ENCODE results near the gene PCYOX1L. TPM values are rescaled to one million over a fixed set of nuclear protein-coding genes. Genes with fewer than 3 reads are reported as not detected.

Gene PCYOX1L
- polyA plus RNA-seq, 1 donor from 2014 or later = 21.1 TPM

GRCh38 chr5:149310488-149310887 lies 47.4 kb upstream of the PCYOX1L start:
- Histone ChIP-seq H3K79me2 (replicated peaks; ENCODE audit: insufficient read depth, low read length) (no peaks in the 10 kb centered on the region), H3K4me3 (ENCODE audit: low read length) (no peak overlapping the region), H3K27me3 (ENCODE audit: insufficient read depth, low read depth, low read length) (no peaks in the 10 kb centered on the region), H3K36me3 (ENCODE audit: insufficient read depth, low read length) (no peaks in the 10 kb centered on the region), H3K9ac (ENCODE audit: low read length) (no peak overlapping the region), H3K27ac (ENCODE audit: low read length) (no peak overlapping the region), H3K9me2 (ENCODE audit: insufficient read depth, low read length) (no peaks in the 10 kb centered on the region), H3F3A (ENCODE audit: insufficient read depth, low read length, poor library complexity, severe bottlenecking) (no peaks in the 10 kb centered on the region), H4K20me1 (ENCODE audit: insufficient read depth) (no peaks in the 10 kb centered on the region), H3K4me2 (ENCODE audit: low read length) (no peak overlapping the region), H2AFZ (ENCODE audit: low read depth, low read length) (no peak overlapping the region), H3K9me3 (ENCODE audit: low read length) (no peaks in the 10 kb centered on the region)
- no peak for TF ChIP-seq EZH2 (IDR thresholded peaks at IDR 0.05; ENCODE audit: borderline replicate concordance, insufficient read depth, low read length, poor library complexity, severe bottlenecking)
- TF ChIP-seq SMC3 (conservative IDR thresholded peaks at IDR 0.05; ENCODE audit: poor library complexity) = no peak
- TF ChIP-seq MXI1 (conservative IDR thresholded peaks at IDR 0.05; ENCODE audit: poor library complexity, severe bottlenecking) = no peak
- no peak for TF ChIP-seq TAF1 (IDR thresholded peaks at IDR 0.05; ENCODE audit: low read depth)
- no peak for TF ChIP-seq RAD21 (conservative IDR thresholded peaks at IDR 0.05)
- no peak for TF ChIP-seq REST (IDR thresholded peaks at IDR 0.05; ENCODE audit: borderline replicate concordance)
- no peak for TF ChIP-seq EP300 (conservative IDR thresholded peaks at IDR 0.05; ENCODE audit: poor library complexity, severe bottlenecking)
- no peak for TF ChIP-seq POLR2AphosphoS5 (IDR thresholded peaks at IDR 0.05)
- TF ChIP-seq CTCF (IDR thresholded peaks at IDR 0.05; ENCODE audit: poor library complexity, severe bottlenecking) = no peak

GRCh38 chr5:149310947-149311658 lies 46.7 kb upstream of the PCYOX1L start:
- TF ChIP-seq EZH2 (IDR thresholded peaks at IDR 0.05; ENCODE audit: borderline replicate concordance, insufficient read depth, low read length, poor library complexity, severe bottlenecking) (no peak), MXI1 (conservative IDR thresholded peaks at IDR 0.05; ENCODE audit: poor library complexity, severe bottlenecking) (no peak), EP300 (conservative IDR thresholded peaks at IDR 0.05; ENCODE audit: poor library complexity, severe bottlenecking) (no peak), TAF1 (IDR thresholded peaks at IDR 0.05; ENCODE audit: low read depth) (no peak), POLR2AphosphoS5 (IDR thresholded peaks at IDR 0.05) (no peak), CTCF (IDR thresholded peaks at IDR 0.05; ENCODE audit: poor library complexity, severe bottlenecking) (no peak), SMC3 (conservative IDR thresholded peaks at IDR 0.05; ENCODE audit: poor library complexity) (no peak), REST (IDR thresholded peaks at IDR 0.05; ENCODE audit: borderline replicate concordance) (no peak), RAD21 (conservative IDR thresholded peaks at IDR 0.05) (no peak)

More at GRCh38 chr5:149310947-149311658, 46.7 kb upstream of the PCYOX1L start:
- no peaks in the 10 kb centered on the region for H4K20me1 ChIP-seq (ENCODE audit: insufficient read depth)
- H3K9ac ChIP-seq (ENCODE audit: low read length) = no peak overlapping the region
- H3K4me3 ChIP-seq (ENCODE audit: low read length) = no peak overlapping the region
- H3K36me3 ChIP-seq (ENCODE audit: insufficient read depth, low read length) = no peaks in the 10 kb centered on the region
- H3K79me2 ChIP-seq (replicated peaks; ENCODE audit: insufficient read depth, low read length) = no peaks in the 10 kb centered on the region
- no peaks in the 10 kb centered on the region for H3K9me2 ChIP-seq (ENCODE audit: insufficient read depth, low read length)
- no peaks in the 10 kb centered on the region for H3K27me3 ChIP-seq (ENCODE audit: insufficient read depth, low read depth, low read length)
- no peak overlapping the region for H3K4me2 ChIP-seq (ENCODE audit: low read length)
- H3K9me3 ChIP-seq (ENCODE audit: low read length) = no peaks in the 10 kb centered on the region
- no peaks in the 10 kb centered on the region for H3F3A ChIP-seq (ENCODE audit: insufficient read depth, low read length, poor library complexity, severe bottlenecking)
- no peak overlapping the region for H2AFZ ChIP-seq (ENCODE audit: low read depth, low read length)
- no peak overlapping the region for H3K27ac ChIP-seq (ENCODE audit: low read length)

All from neural cell (in vitro differentiated cells).